ENCODE measurements around the gene RTN1.

Gene RTN1

DNA sequence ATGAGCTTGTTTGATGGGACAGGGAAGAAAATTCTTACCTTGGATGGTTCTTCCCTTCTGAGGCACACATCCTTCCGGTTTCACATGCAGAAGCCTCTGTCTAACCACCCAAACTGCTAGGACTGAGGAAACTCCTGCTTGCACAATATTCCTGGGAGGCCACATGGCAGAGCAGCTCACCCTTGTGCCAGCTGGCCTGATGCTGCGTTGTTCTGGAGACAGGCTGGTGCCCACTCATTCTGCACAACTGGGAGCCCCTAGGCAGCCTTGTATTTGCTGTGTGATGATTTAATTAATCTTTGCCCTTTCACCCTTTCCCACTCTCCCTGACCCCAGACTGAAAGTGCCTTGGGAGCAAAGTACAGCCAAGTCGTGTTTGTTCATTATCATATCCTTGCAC lies 130.8 kb downstream of the RTN1 start:
- Histone ChIP-seq H2AFZ (ENCODE audit: low read depth, low read length, severe bottlenecking) (no peak overlapping the region), H3F3A (ENCODE audit: insufficient read depth) (no peaks in the 10 kb centered on the region), H3K27me3 (ENCODE audit: low read length) (no peaks in the 10 kb centered on the region), H3K9me2 (replicated peaks; ENCODE audit: insufficient read depth, low read length) (no peaks in the 10 kb centered on the region), H3K9me3 (ENCODE audit: insufficient read depth, low read length) (no peaks in the 10 kb centered on the region), H3K27ac (ENCODE audit: low read depth, low read length) (no peak overlapping the region), H3K79me2 (ENCODE audit: insufficient read depth, low read length) (no peaks in the 10 kb centered on the region), H3K4me2 (ENCODE audit: low read depth, low read length, poor library complexity, severe bottlenecking) (no peak overlapping the region), H3K4me3 (ENCODE audit: insufficient read depth, low read length, poor library complexity, severe bottlenecking) (no peak overlapping the region), H3K9ac (ENCODE audit: low read length) (no peak overlapping the region), H4K20me1 (ENCODE audit: low read depth, low read length) (no peaks in the 10 kb centered on the region), H3K36me3 (ENCODE audit: low read length) (no peaks in the 10 kb centered on the region)
- no peak for TF ChIP-seq EZH2phosphoT487 (conservative IDR thresholded peaks at IDR 0.05; ENCODE audit: low read length)
- TF ChIP-seq, protein P1, sequence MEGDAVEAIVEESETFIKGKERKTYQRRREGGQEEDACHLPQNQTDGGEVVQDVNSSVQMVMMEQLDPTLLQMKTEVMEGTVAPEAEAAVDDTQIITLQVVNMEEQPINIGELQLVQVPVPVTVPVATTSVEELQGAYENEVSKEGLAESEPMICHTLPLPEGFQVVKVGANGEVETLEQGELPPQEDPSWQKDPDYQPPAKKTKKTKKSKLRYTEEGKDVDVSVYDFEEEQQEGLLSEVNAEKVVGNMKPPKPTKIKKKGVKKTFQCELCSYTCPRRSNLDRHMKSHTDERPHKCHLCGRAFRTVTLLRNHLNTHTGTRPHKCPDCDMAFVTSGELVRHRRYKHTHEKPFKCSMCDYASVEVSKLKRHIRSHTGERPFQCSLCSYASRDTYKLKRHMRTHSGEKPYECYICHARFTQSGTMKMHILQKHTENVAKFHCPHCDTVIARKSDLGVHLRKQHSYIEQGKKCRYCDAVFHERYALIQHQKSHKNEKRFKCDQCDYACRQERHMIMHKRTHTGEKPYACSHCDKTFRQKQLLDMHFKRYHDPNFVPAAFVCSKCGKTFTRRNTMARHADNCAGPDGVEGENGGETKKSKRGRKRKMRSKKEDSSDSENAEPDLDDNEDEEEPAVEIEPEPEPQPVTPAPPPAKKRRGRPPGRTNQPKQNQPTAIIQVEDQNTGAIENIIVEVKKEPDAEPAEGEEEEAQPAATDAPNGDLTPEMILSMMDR (IDR thresholded peaks at IDR 0.05; ENCODE audit: insufficient read depth, low read length, poor library complexity, severe bottlenecking), result no peak

DNA sequence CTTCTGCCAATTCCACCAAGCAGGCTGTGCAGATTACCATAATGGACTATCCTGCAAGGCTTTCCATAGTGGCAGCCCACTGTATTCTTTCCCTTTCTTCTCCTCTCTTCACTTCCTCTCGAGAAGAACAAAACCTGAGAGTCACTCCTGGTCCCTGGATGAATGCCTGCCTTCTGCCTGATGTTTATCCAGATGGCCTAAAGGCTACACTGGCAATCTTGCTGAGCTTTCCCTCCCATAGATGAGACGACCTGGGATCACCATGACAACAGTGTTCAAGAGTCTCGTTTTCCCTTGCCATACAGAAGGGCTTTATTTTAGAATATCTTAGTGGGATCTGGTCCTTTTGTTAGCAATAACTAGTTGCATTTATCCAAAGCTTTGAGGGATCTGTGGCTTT lies 142.3 kb downstream of the RTN1 start:
- no peak overlapping the region for H2AFZ ChIP-seq (ENCODE audit: low read depth, low read length, severe bottlenecking)
- H4K20me1 ChIP-seq (ENCODE audit: low read depth, low read length), result no peaks in the 10 kb centered on the region
- no peaks in the 10 kb centered on the region for H3K9me2 ChIP-seq (replicated peaks; ENCODE audit: insufficient read depth, low read length)
- H3K36me3 ChIP-seq (ENCODE audit: low read length), result no peaks in the 10 kb centered on the region
- TF ChIP-seq EZH2phosphoT487 (conservative IDR thresholded peaks at IDR 0.05; ENCODE audit: low read length), result no peak
- TF ChIP-seq, protein P1 (IDR thresholded peaks at IDR 0.05; ENCODE audit: insufficient read depth, low read length, poor library complexity, severe bottlenecking), result no peak
- no peak overlapping the region for H3K4me2 ChIP-seq (ENCODE audit: low read depth, low read length, poor library complexity, severe bottlenecking)
- H3K27ac ChIP-seq (ENCODE audit: low read depth, low read length), result no peak overlapping the region
- H3K4me3 ChIP-seq (ENCODE audit: insufficient read depth, low read length, poor library complexity, severe bottlenecking), result no peak overlapping the region
- H3K27me3 ChIP-seq (ENCODE audit: low read length), result no peaks in the 10 kb centered on the region
- H3K9ac ChIP-seq (ENCODE audit: low read length), result no peak overlapping the region
- no peaks in the 10 kb centered on the region for H3K79me2 ChIP-seq (ENCODE audit: insufficient read depth, low read length)
- H3K9me3 ChIP-seq (ENCODE audit: insufficient read depth, low read length), result no peaks in the 10 kb centered on the region
- H3F3A ChIP-seq (ENCODE audit: insufficient read depth), result no peaks in the 10 kb centered on the region

DNA sequence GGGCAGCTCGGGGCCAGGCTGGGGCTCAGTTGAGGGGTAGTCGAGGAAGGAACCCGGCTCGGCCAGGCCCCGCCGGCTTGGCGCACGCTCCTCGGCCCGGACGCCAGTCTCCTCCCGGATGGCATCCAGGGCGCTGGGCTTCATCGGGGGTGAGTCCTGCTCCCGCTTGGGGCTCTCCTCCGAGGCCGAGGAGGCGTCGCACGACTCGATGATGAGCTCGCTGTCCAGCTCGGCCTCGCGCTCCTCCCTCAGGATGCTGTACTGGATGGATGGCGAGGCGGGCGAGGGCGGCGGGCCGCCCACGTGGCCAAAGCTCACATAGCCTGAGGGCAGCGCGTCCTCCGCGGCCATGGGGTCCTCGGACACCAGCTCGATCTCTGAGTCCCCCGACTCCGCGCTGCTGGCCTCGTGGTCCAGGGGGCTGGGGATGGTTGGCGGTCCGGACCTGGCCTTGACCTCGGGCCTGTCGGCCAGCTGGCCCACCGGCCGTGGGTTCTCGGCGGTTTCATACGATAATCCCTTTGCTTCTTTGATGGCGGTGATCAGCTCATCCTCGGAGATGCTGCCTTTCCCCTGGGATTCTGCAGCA lies 143.4 kb downstream of the RTN1 start:
- no peaks in the 10 kb centered on the region for H3K36me3 ChIP-seq (ENCODE audit: low read length)
- no peak overlapping the region for H2AFZ ChIP-seq (ENCODE audit: low read depth, low read length, severe bottlenecking)
- H3K9me3 ChIP-seq (ENCODE audit: insufficient read depth, low read length), result no peaks in the 10 kb centered on the region
- no peaks in the 10 kb centered on the region for H4K20me1 ChIP-seq (ENCODE audit: low read depth, low read length)
- no peak overlapping the region for H3K4me3 ChIP-seq (ENCODE audit: insufficient read depth, low read length, poor library complexity, severe bottlenecking)
- no peaks in the 10 kb centered on the region for H3K27me3 ChIP-seq (ENCODE audit: low read length)
- no peaks in the 10 kb centered on the region for H3F3A ChIP-seq (ENCODE audit: insufficient read depth)
- no peak for TF ChIP-seq EZH2phosphoT487 (conservative IDR thresholded peaks at IDR 0.05; ENCODE audit: low read length)
- TF ChIP-seq, protein P1 (IDR thresholded peaks at IDR 0.05; ENCODE audit: insufficient read depth, low read length, poor library complexity, severe bottlenecking), result no peak
- no peak overlapping the region for H3K27ac ChIP-seq (ENCODE audit: low read depth, low read length)
- H3K4me2 ChIP-seq (ENCODE audit: low read depth, low read length, poor library complexity, severe bottlenecking), result no peak overlapping the region
- H3K9me2 ChIP-seq (replicated peaks; ENCODE audit: insufficient read depth, low read length), result no peaks in the 10 kb centered on the region
- no peak overlapping the region for H3K9ac ChIP-seq (ENCODE audit: low read length)
- H3K79me2 ChIP-seq (ENCODE audit: insufficient read depth, low read length), result no peaks in the 10 kb centered on the region
